Measurements from ENCODE around the gene HAUS7.

Gene HAUS7

GRCh38 chrX:153464116-153464515 lies 6.3 kb downstream of the HAUS7 start:
- TF ChIP-seq RARB (CRISPR knock-in tag; IDR thresholded peaks at IDR 0.05) (no peak), ESRRG (CRISPR knock-in tag; IDR thresholded peaks at IDR 0.05) (no peak), TCF4 (CRISPR knock-in tag; IDR thresholded peaks at IDR 0.05; ENCODE audit: borderline replicate concordance) (no peak), ZC3H10 (CRISPR knock-in tag; IDR thresholded peaks at IDR 0.05) (no peak), TOX (CRISPR knock-in tag; IDR thresholded peaks at IDR 0.05; ENCODE audit: borderline replicate concordance) (no peak), ZFP30 (CRISPR knock-in tag; IDR thresholded peaks at IDR 0.05) (no peak), CREB5 (CRISPR knock-in tag; IDR thresholded peaks at IDR 0.05; ENCODE audit: low read depth) (no peak), PATZ1 (CRISPR knock-in tag; IDR thresholded peaks at IDR 0.05; ENCODE audit: borderline replicate concordance) (no peak), ISL1 (CRISPR knock-in tag; IDR thresholded peaks at IDR 0.05) (no peak), ZNF70 (CRISPR knock-in tag; IDR thresholded peaks at IDR 0.05) (no peak), CSRNP3 (CRISPR knock-in tag; IDR thresholded peaks at IDR 0.05) (no peak), GLIS3 (CRISPR knock-in tag; IDR thresholded peaks at IDR 0.05) (no peak), POU6F1 (CRISPR knock-in tag; IDR thresholded peaks at IDR 0.05; ENCODE audit: borderline replicate concordance, low read depth) (no peak), OSR1 (CRISPR knock-in tag; IDR thresholded peaks at IDR 0.05) (no peak)
- no peak for ATAC-seq

- no peak for ATAC-seq
- TF ChIP-seq ZFP30 (CRISPR knock-in tag; IDR thresholded peaks at IDR 0.05) (no peak), RARB (CRISPR knock-in tag; IDR thresholded peaks at IDR 0.05) (no peak), SNAI2 (CRISPR knock-in tag; IDR thresholded peaks at IDR 0.05) (no peak), ZNF8 (CRISPR knock-in tag; IDR thresholded peaks at IDR 0.05) (no peak), BACH2 (CRISPR knock-in tag; IDR thresholded peaks at IDR 0.05; ENCODE audit: borderline replicate concordance) (no peak), CSDC2 (CRISPR knock-in tag; IDR thresholded peaks at IDR 0.05) (no peak), ZNF565 (CRISPR knock-in tag; conservative IDR thresholded peaks at IDR 0.05; ENCODE audit: low read depth) (no peak), CSRNP3 (CRISPR knock-in tag; IDR thresholded peaks at IDR 0.05) (no peak), ESRRG (CRISPR knock-in tag; IDR thresholded peaks at IDR 0.05) (no peak), ISL1 (CRISPR knock-in tag; IDR thresholded peaks at IDR 0.05) (no peak), ZC3H10 (CRISPR knock-in tag; IDR thresholded peaks at IDR 0.05) (no peak), GLIS3 (CRISPR knock-in tag; IDR thresholded peaks at IDR 0.05) (no peak), TCF4 (CRISPR knock-in tag; IDR thresholded peaks at IDR 0.05; ENCODE audit: borderline replicate concordance) (no peak), CREB5 (CRISPR knock-in tag; IDR thresholded peaks at IDR 0.05; ENCODE audit: low read depth) (no peak), POU6F1 (CRISPR knock-in tag; IDR thresholded peaks at IDR 0.05; ENCODE audit: borderline replicate concordance, low read depth) (no peak), ARNTL (CRISPR knock-in tag; IDR thresholded peaks at IDR 0.05; ENCODE audit: borderline replicate concordance, low read depth) (no peak), OSR1 (CRISPR knock-in tag; IDR thresholded peaks at IDR 0.05) (no peak), ZNF70 (CRISPR knock-in tag; IDR thresholded peaks at IDR 0.05) (no peak), ZFP3 (CRISPR knock-in tag; IDR thresholded peaks at IDR 0.05) (no peak)
These were observed 6.8 kb downstream of the HAUS7 start for GRCh38 chrX:153463556-153463955.
